ENCODE results near the gene LRRC25.

The LRRC25 gene

DNA sequence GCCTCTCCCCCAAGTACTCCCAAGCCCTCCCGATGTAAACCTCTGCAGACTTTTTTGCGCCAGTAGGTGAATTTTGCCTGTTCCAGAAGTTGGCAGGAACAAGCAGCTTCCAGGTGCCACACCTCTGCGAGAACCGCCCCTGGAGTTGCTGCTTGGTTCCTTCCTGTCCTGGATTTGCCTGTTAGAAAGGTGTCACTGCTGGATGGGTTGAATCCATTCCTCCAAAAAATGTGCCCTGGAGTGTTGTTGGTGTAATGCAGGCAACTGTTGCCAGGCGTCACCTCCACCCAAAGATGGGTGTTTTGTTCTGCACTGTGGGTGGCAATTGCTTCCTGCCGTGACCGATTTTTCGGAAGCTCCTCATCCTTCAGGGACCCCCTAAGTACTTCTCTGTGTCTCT, 51.3 kb downstream of the LRRC25 start:
- DNase-seq (ENCODE audit: low read depth in 2 of 2): no peak

DNA sequence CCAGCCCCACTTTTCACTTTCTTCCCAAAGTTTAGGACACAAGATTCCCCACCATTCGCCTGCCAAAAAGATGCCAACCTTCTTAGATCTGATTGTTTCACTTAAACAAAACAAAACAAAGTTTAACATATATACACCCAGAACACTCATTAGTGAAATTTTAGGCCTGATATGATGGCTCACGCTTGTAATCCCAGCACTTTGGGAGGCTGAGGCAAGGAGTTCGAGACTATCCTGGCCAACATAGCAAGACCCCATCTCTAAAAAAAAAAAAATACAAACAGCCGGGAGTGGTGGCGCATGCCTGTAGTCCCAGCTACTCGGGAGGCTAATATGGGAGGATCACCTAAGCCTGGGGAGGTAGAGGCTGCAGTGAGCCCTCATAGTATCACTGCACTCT, 52.1 kb downstream of the LRRC25 start:
- no peak for DNase-seq (ENCODE audit: low read depth in 2 of 2)

DNA sequence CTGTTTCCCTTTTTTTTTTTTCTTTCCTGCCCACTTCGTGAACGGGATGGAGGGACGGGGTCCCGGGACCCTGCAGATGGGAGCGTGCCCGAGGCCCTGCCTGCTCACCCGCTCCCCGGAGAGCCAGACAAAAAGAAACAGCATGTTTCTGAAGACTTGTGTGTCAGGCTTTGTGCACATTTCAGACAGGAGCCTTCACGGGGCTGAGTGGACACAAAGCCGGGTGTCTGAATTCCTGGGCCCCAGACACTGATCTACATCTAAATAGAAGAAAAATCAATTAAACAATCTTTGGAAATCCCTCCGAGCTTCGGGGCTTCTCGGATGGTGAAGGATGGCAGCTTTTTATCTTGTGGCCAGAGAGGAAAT, 52.9 kb downstream of the LRRC25 start:
- DNase-seq (ENCODE audit: low read depth in 2 of 2): no peak

DNA sequence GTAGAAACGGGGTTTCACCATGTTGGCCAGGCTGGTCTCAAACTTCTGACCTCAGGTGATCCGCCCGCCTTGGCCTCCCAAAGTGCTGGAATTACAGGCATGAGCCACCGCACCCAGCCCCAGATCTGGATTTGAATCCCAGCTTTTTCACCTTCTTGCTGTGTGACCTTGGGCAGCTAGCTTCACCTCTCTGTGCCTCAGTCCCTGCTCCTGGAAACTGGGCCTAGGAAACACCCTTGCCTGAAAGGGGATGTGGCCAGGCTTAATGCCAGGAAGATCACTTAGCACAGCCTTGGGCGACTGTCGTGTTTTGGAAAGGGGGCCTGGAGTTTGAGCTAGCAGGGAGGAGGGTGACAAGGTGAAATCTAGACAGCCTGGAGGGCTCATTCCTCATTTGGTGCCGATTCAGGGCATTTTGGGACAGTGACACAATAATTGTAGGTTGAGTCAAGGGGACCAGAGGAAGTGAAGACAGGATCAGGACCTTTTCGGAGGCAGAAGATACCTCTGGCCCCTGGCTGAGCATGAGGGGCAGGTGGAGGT, 55.3 kb downstream of the LRRC25 start:
- DNase-seq (ENCODE audit: low read depth in 2 of 2): no peak

Data from stimulated activated CD4-positive, alpha-beta T cell treated with anti-CD3 and anti-CD28 coated beads, Interleukin-1b, Interleukin-23, amount 100 ng/mL, for 1 hour (primary cell).